Activated naive CD8-positive, alpha-beta T cell treated with anti-CD3 and anti-CD28 coated beads, Interleukin-2, amount 50 U/mL, for 16 hours (primary cell): Measurements from ENCODE around the gene LRRIQ4.

ENCODE experiments used
- DNase-seq: peaks from one replicate; pipeline ENCODE4 v3.0.0-alpha.2; 2020; ENCODE audit warnings: low read depth, low spot score

Gene LRRIQ4

DNA sequence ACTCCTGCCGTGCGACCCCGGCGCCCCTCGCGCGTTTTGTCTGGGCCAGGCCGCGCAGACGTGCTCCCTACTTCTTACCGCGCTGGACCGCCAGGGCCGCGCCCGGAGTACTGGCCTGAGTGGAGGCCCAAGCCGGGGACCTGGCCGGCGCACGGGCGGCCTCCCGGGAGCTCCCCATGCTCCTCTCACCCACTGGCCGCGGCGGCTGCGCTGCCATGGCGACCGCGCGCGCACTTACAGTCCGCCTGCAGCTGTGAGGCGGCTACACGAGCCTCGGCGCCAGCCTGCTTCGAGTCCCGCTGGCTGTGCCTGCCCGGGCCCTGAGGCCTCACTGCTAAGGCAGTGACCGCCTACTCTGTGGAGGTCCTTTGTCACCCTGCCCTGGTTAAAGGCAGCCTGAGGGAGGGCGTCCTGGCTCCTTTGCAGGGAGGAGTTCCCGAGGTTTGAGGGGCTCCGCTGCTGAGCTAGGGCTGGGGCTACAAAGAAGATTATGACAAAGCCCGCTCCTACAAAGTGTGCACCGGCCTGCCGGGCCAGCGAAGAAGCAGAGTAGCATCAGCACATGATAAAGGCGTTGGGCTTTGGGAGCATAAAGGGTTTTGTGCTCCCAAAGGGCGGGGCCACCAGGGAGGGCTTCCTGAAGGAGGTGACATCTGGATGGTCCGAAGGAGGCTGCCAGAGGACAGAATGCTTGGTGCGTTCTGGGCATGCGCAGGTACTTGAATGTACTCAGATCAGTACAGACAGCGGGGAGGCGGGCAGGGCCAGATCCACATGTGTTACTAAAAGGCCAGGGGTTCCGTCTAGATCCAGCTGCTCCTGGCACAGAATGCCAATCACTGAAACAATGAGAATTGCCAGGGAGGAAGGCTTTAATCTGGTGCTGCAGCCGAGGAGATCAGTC is at the start of gene LRRIQ4, which contains the start of gene LRRC34:
Gene LRRIQ4 (plus strand): TSS at position 539 of the 904 bp plus-strand sequence. CDS start 9,052 bp downstream, outside the sequence.
Gene LRRC34 (minus strand): TSS at position 573 of the 904 bp plus-strand sequence. CDS start 356 bp downstream, at position 217.
- peak; percentile 9 for DNase-seq

DNA sequence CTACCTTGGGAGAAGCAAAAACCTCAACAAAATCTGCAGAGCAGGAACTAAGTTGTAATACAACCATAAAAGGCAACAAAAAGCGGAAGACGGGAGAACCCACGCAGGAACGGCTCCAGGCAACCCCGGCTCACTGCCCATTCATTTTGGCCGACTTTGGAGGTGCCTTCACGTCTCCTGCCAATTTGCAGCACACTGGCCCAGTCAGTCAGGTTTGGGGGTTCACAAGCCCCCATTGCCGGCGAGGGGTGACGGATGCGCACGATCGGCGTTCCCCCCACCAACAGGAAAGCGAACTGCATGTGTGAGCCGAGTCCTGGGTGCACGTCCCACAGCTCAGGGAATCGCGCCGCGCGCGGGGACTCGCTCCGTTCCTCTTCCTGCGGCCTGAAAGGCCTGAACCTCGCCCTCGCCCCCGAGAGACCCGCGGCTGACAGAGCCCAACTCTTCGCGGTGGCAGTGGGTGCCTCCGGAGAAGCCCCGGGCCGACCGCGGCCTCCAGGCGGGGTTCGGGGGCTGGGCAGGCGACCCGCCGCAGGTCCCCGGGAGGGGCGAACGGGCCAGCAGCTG is 48.3 kb upstream of the LRRIQ4 start:
- DNase-seq: peak; percentile 24

DNA sequence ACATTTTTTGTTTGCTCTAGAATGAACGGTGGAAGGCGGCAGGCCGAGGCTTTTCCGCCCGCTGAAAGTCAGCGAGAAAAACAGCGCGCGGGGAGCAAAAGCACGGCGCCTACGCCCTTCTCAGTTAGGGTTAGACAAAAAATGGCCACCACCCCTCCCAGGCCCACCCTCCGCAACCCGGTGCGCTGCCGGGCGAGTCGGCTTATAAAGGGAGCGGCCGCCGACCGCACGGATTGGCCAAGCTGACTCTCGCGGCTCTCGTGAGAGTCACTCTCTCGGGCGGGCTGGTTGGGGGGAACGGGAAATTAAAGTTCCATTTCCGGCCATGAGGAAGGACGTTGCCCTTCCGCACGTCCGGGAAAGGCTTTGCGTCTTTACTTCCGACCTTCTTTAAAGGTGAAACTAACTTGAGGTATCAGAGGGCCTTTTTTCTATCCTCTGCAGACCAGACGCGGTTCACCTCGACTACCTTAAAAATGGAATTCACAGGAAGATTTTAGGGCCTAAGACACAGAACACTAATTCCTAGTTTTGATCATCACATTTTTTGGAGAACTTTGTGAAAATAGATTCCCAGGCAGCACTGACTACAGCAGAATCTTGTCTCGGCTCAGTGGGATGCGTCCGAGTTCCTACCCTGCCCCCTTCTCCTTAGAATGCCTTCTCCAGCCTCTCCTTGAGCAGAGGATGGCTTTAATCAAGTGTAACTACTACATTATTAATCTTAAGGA is 47.6 kb upstream of the LRRIQ4 start, which contains the start of gene TERC:
Gene TERC (minus strand): TSS at position 179 of the 731 bp plus-strand sequence.
- peak; percentile 86 for DNase-seq

DNA sequence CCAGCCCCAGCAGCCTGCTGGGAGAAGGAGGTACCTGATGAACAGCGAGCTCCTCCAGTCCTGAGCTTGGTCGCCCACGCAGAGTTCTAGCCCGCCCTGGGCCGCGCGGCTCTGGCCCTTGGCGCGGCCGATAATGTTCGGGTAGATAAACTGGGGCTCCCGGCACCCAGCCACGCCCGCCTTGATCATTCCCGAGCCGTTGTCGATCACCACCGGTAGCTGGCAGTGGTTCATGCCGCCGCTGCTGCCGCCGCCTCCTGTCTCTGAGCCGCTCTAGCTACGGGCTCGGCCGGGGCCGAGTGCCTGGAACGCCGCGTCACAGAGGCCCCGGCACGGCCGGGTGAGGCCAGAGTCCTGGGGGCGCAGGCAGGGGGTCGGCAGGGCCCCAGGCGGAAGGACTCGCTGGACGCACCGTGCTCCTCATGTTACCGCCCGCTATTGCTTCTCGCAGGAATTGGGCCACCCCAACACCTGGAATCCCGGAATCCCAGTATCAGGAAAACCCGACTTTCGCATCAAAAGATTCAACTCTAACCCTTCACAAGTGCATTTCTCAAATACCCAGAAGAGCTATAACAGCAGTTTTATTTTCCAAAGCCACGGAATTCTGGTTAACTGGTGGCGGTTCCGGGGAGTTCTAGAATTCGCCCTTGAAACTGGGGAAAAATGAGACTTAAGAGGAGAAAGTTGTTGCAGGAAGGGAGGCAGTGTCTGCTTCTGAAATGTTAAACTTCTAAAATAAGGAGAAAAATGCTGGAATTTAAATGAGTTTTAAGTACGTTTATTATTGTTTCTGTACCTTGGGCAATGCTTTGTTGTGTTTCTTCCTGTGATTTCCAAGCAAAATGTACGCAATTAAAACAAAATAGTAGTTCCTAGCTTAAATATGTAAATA is 43.1 kb upstream of the LRRIQ4 start, which contains the start of gene ACTRT3:
Gene ACTRT3 (minus strand): TSS at position 275 of the 895 bp plus-strand sequence. CDS start 41 bp downstream, at position 234.
- peak; percentile 24 for DNase-seq

DNA sequence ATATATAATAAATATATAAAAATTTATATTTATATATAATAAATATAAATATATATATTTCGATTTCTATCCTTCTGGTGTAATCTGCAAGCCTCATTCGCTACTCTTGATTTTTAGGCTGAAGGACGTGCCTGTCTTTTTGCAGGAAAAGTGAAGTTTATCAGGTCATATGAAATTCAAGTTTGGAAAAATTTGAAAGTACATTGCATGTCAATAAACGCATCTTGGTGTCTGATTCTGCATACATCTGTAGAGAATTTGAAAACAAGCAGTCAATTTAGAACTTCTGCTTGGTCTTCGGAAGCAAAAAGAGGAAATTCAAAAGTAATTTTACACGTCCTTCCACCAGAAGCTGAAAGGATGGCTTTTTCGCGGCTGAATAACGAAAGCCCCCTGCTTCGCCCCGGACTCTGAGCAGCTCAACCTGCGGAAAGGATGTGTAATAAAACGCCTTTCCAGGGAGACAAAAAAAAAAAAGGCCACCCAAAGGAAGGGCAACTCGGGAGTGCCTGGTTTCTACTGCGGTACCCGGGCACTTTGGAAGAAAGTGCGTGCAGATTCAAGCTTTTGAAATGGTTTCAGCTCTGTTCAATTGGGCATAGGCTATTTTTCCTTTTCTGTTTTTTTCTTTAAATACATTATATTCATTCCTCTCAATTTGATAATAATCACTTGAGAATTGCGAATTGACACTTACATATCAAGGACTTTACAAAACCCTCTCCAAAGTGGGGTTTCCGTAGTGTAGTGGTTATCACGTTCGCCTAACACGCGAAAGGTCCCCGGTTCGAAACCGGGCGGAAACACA is 41.0 kb upstream of the LRRIQ4 start:
- DNase-seq: no peak

DNA sequence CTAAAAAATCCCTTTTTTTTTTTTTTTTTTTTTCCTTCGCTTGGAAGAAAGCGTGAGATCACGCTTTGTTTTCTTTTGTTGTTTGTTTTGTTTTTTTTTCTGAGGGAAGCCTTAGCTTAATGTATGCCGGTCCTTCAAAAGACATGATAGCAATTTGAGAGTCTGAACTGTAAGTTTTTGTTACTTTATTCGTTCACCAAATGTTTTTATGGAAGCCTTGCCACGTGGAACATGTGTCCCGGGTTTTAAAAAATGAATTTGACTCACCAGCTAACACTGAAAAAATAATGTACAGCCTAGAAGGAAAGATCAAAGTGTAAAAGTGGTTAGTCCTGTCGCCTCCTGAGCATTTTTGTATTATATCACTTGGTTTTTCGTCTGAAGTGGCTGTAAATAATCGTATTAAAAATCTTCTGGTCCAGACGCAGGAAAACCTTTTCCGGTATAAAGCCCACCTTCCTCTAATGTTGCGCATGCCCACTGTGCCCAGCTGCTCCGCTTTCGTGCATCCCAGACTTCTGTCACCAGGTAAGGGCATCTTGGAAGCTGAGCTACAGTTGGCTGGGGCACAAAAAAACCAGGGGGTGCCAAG is 40.3 kb upstream of the LRRIQ4 start:
- peak; percentile 30 for DNase-seq

DNA sequence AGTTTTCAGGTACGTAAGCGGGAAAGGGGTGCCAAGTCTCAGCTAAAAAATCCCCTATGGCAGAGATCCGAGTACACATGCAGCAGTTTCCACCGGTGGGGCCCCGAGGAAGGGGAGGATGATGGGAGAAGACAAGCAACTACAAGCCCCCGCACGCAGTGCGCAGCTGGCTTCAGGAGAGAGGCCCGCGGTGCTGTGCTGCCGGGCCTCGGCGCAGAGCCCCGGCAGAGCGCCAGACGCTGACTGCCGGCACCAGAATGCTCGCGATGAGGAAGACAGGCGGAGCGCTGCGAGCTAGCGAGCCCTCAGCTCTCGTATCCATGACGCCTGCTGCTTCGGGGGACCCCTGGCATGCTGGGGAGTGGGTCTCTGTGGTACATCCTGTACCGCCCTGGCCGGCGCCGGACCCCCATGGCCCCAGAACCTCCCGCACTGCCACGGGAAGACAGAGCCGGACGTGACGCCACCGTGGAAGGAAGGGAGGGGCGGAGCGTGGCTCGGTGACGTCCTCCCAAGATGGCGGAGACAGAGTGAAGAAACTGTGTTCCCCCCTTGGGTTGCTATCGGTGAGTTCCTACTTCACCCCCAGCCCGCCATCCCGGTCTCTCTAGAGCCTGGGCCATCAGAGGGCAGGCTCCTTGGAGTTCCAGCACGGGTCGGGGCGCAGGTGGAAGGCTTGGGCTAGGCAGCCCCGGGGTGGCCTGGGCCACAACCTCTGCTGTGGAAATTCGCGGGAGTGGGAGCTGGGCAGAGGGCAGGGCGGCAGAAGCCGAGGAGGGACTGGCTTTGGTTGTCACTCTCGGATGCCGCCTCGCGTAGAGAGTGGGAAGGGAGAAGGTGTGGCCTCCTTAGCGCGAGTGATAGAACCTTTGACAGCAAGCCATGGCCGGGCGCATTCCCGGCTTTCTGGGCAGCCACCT is 39.5 kb upstream of the LRRIQ4 start, which contains the start of gene MYNN:
Gene MYNN (plus strand): TSS at position 500 of the 920 bp plus-strand sequence. CDS start 900 bp downstream, outside the sequence.
- peak; percentile 80 for DNase-seq

DNA sequence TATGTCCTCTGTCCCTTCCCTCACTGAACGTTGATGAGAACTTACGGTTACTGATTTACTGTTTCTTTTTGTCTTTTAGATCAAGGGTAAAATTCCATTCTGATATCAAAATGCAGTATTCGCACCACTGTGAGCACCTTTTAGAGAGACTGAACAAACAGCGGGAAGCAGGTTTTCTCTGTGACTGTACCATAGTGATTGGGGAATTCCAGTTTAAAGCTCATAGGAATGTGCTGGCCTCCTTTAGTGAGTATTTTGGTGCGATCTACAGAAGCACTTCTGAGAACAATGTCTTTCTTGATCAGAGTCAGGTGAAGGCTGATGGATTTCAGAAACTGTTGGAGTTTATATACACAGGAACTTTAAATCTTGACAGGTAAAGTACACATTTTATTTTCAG is 38.5 kb upstream of the LRRIQ4 start:
- no peak for DNase-seq

DNA sequence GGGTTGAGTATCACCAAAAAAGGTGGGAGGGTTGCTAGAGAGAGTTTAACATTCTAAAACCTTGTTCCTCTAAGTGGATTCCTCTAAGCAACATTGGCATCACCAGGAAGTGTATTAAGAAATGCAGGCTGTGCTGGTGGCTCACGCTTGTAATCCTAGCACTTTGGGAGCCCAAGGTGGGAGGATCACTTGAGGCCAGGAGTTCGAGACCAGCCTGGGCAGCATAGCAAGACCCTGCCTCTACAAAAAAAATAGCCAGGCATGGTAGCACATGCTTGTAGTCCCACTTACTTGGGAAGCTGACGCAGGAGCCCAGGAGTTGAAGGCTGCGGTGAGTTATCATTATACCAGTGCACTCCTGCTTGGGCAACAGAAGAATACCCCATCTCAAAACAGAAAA is 34.8 kb upstream of the LRRIQ4 start:
- DNase-seq: no peak

DNA sequence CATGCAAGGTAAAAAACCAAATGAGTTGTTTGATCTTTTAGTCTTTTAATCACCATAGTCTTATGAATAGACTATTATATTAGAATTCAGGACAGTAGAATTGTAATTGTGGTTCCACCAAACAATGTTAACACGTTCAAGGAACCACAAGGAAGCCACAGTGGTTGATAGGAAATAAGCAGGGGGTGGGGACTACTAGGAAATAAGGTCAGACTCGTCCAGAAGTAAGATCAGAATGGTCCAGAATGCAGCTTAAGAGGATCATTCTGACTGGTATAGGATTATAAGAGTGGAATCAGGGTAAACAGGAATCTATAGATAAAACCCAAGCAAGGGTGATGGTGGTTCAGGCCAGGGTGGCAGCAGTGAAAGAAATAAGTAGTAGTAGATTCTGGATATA is 31.9 kb upstream of the LRRIQ4 start:
- no peak for DNase-seq

DNA sequence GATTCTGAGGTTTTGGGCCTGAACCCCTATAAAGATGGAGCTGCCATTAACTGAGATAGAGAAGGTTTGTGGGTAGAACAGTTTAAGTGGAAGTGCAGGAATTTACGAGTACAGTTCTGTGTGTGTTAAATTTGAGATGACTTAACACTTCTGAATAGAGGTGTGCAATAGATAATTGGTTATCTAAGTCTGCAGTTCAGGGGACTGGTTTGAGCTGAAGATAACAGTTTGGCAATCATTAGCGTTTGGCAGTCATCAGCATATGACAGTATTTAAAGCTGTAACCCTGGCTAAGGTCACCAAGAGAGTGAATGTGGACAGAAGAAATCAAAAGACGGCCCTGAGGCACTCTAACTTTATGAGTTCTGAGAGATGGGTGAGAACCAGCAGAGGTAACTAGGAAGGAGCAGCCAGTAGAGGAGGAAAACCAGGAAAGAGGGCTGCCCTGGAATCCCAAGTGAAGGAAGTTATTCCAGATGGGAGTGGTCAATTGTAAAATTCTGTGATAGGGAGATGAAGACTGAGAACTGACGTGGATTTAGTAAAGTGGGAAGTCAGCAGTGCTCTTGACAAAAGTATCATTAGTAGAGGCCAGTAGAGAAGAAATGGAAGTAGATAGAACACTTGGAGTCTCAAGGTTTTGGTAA is 31.3 kb upstream of the LRRIQ4 start:
- DNase-seq: no peak

DNA sequence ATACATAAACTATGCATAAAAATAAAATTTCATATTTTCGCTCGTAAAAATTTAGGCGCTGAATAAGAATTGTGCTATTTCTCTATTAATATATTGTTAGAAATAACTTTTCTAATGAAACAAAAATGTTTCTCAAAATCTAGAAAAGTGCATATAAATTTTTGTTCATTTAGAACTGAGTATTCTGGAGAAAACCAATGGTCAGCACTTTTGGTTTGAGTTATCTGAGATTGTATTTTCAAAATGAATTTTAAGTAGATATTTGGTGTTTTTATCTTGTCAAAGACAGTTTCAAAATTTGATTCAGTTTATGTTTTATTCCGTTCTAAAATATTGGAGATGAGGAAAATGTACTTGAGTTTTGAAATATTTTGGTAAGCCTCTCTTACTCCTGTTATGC is 25.6 kb upstream of the LRRIQ4 start:
- DNase-seq: no peak

DNA sequence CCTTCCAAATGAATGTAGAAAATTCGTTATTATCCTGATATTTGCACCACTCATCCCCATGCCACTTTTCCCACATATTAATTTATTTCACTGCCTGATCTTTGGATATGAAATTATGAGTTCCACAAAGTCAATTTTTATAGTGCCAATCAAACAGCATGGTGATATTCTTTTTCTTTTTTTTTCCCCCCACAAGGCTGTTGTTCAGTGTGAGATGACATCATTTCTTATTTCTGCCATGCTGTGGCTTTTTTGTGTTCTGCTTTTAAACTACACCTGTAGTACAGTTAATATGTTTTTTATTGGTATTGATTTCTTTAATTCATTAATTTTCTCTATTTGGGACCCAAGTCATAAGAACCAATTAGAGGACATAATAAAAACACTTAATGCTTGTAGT is 24.9 kb upstream of the LRRIQ4 start:
- no peak for DNase-seq

DNA sequence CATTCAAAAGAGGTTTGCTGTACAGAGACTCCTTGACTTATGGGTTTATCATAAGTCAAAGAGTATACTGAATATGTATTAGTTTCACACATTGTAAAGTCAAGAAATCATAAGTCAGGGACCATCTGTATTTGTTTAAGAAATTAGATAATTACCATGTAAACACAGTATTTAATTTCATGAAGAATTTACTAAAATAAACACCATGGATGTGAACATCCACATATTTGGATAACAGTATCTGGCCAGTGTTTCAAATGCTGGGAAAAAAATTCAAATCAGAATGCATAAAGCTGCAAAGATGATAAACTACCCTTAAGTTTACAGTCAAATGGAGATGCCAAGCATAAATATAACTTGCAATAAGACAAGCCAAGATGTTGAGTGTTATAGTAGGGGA is 22.5 kb upstream of the LRRIQ4 start:
- no peak for DNase-seq

DNA sequence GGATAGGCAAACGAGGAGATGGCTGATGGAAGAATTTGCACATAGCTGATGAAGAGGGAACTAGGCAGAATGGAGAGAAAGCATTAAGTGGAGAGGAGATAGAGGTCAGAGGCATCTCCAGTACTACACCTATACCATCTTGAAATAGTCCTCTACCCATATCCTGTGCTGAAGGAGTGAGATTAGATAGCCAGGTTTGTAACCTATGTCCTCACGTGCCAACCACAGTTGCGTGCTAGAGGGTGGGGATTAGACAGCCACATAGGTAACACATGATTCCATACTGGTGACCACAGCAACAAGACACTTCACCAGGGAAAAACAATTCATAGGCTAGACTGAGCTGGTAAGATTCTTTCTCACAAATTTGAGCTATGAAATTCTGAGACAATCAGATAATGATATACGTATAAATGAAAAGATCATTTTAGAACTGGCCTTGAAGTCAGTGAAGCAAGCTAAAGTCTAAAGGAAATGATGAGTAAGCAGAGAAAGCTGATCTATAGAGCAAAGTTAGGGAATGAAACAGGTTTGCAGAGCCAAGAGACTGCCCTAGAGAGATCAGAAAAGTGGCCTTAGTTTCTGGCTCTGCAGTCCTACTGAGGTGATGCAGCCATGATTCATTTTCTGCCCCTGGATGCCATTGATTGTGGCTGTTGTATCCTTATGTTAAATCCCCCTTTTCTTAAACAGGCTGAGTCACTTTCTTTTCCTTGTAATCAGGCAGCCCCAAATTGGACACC is 21.8 kb upstream of the LRRIQ4 start:
- no peak for DNase-seq

DNA sequence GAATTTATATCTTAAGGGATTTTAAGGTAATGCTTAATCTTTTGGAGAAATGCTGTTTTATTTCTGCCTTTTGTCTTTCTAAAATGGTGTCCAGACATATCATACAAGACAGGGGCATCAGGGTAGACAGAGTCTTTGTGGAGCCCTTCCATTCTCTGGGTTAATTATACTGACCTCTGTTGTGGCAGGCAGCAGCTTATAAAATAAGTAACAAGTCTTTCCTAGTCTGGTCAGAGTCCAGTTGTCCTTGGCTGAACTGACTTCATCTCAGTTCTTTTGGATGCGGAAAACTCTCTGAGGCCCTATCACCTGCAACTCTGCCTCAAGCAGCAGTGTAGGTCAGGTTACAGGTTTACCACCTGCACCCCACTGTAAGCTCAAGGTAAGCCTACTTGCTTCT is 20.3 kb upstream of the LRRIQ4 start:
- no peak for DNase-seq

DNA sequence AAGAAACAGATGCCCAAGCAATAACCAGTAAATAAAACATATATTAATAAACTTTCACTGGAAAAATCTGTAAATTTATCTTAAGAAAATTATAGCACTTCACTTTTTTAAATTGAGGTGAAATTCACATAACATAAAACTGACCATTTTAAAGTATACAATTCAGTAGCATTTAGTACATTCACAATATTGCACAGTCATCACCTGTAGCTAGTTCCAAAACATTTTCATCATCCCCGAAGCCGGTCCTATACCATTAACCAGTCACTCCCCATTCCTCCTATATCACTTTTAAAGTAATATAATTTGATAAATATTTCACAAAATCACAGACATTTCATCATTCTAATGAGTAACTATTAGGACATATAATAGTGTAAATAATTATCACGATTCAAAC is 8.0 kb upstream of the LRRIQ4 start:
- no peak for DNase-seq
